Measurements from ENCODE around the gene LTA.

LTA gene

GRCh38 chr6:31546339-31546957 lies 25.6 kb upstream of the LTA start, which contains the start of gene ATP6V1G2:
ATP6V1G2 (minus strand) TSS chr6:31546608; CDS start chr6:31546559, 49 bp downstream.
- peak within 1 kb of the TSS; percentile 27 for H3K4me3 ChIP-seq (replicated peaks; ENCODE audit: insufficient read depth, low read length)
- DNase-seq (ENCODE audit: low read depth in 1 of 2, low spot score in 1 of 2) = peak; percentile 85 to 93
- peak within 1 kb of the TSS; percentile 51 for H3K27ac ChIP-seq (replicated peaks)
- no peaks in the 10 kb centered on the region for H3K27me3 ChIP-seq (ENCODE audit: insufficient read depth, poor library complexity, severe bottlenecking)
- TF ChIP-seq CTCF (IDR thresholded peaks at IDR 0.05; ENCODE audit: insufficient read depth, low read length) (peak; percentile 91), POLR2AphosphoS5 (IDR thresholded peaks at IDR 0.05; ENCODE audit: low read depth) (no peak)

DNA sequence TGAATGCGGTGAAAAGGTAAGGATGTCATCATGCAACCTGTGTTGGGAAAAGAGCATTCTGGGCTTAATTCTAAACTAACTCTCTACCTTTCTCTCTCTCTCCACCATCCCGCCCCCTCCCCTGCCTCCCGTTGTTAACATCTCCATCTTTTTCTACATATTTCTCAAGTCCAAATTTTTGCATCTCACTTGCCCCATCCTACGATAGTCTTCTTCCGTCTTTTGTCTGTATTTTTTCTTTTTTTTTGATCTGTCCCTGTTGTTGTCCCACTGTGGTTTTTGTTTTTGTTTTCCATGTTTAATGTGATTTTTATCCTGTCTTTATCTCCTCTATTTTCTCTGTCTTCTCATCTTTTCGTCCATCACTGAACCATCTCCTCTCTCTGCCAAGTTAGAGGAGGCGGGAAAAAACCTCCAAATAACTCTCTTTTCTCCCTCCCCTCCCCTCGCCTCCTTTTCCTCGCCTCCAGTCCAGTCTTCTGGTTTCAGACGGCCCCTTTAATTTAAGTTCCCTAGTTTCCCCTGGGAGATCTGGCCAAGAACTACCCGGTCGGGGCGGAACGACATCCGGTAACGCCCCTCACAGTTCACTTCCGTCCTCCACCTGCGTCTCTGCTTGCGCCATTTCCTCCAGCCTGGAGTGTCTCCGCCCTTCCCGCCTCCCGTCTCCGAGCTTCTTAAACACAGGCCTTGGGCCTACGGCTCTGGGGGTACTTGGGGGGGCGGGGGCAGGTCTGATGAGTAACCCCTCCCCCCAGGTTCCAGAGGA lies 24.9 kb upstream of the LTA start, which contains the start of gene NFKBIL1:
Gene NFKBIL1, plus strand, starts transcription at position 651 of the 769 bp plus-strand sequence. Its CDS starts 87 bp downstream, at position 738.
- TF ChIP-seq CTCF (IDR thresholded peaks at IDR 0.05; ENCODE audit: insufficient read depth, low read length) (no peak), GABPA (IDR thresholded peaks at IDR 0.05; ENCODE audit: low read depth) (peak; percentile 100), SPI1 (IDR thresholded peaks at IDR 0.05; ENCODE audit: borderline replicate concordance, low read depth) (peak; percentile 85; the same call in 1 of the 2 replicates), POLR2AphosphoS5 (IDR thresholded peaks at IDR 0.05; ENCODE audit: low read depth) (peak; percentile 54; the same call in 1 of the 2 replicates)
- TF ChIP-seq, protein P1, sequence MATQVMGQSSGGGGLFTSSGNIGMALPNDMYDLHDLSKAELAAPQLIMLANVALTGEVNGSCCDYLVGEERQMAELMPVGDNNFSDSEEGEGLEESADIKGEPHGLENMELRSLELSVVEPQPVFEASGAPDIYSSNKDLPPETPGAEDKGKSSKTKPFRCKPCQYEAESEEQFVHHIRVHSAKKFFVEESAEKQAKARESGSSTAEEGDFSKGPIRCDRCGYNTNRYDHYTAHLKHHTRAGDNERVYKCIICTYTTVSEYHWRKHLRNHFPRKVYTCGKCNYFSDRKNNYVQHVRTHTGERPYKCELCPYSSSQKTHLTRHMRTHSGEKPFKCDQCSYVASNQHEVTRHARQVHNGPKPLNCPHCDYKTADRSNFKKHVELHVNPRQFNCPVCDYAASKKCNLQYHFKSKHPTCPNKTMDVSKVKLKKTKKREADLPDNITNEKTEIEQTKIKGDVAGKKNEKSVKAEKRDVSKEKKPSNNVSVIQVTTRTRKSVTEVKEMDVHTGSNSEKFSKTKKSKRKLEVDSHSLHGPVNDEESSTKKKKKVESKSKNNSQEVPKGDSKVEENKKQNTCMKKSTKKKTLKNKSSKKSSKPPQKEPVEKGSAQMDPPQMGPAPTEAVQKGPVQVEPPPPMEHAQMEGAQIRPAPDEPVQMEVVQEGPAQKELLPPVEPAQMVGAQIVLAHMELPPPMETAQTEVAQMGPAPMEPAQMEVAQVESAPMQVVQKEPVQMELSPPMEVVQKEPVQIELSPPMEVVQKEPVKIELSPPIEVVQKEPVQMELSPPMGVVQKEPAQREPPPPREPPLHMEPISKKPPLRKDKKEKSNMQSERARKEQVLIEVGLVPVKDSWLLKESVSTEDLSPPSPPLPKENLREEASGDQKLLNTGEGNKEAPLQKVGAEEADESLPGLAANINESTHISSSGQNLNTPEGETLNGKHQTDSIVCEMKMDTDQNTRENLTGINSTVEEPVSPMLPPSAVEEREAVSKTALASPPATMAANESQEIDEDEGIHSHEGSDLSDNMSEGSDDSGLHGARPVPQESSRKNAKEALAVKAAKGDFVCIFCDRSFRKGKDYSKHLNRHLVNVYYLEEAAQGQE (IDR thresholded peaks at IDR 0.05; ENCODE audit: insufficient replicate concordance, low read depth) = peak; percentile 21
- peak within 1 kb of the TSS; percentile 51 for H3K27ac ChIP-seq (replicated peaks)
- H3K27me3 ChIP-seq (ENCODE audit: insufficient read depth, poor library complexity, severe bottlenecking) = no peaks in the 10 kb centered on the region
- DNase-seq (ENCODE audit: low read depth in 1 of 2, low spot score in 1 of 2) = peak; percentile 93 to 98
- H3K4me3 ChIP-seq (replicated peaks; ENCODE audit: insufficient read depth, low read length) = peak within 1 kb of the TSS; percentile 27

DNA sequence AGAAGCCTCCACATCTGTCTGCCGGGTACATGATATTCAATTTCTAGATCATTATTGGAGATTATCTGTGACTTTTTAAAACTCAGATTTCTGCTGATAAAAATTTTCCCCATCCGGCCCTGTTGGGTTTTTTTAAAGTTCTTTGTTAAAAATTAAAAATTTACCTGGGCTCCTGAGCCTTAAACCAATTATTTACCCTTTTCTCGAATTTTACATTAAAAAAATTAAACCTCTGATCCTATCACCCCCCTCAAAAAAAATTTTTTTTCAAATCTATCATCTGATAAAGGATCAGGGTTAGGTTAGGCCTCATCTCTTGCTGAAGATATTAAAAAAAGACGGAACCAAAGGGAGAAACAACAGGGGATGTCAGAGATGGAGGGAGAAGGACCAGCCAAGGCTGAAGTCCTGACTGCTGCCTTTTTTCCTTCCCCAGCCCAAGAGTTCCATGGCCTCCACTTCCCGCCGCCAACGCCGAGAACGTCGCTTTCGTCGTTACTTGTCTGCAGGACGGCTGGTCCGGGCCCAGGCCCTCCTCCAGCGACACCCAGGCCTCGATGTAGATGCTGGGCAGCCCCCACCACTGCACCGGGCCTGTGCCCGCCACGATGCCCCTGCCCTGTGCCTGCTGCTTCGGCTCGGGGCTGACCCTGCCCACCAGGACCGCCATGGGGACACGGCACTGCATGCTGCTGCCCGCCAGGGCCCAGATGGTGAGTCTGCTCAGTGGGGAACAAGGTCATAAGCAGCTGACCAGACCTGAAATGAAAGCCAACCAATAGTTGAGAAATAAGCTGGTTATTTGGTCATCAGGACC lies 24.2 kb upstream of the LTA start:
- DNase-seq (ENCODE audit: low read depth in 1 of 2, low spot score in 1 of 2) = no peak
- TF ChIP-seq CTCF (IDR thresholded peaks at IDR 0.05; ENCODE audit: insufficient read depth, low read length) (no peak), POLR2AphosphoS5 (IDR thresholded peaks at IDR 0.05; ENCODE audit: low read depth) (no peak), GABPA (IDR thresholded peaks at IDR 0.05; ENCODE audit: low read depth) (no peak), SPI1 (IDR thresholded peaks at IDR 0.05; ENCODE audit: borderline replicate concordance, low read depth) (no peak)
- TF ChIP-seq, protein P1 (IDR thresholded peaks at IDR 0.05; ENCODE audit: insufficient replicate concordance, low read depth) = no peak
- Histone ChIP-seq H3K27ac (replicated peaks) (peak overlapping the region; percentile 51), H3K27me3 (ENCODE audit: insufficient read depth, poor library complexity, severe bottlenecking) (no peaks in the 10 kb centered on the region), H3K4me3 (replicated peaks; ENCODE audit: insufficient read depth, low read length) (peak overlapping the region; percentile 27)

Measured in HL-60 (cell line).